Medulla oblongata (tissue), 1 donor: ENCODE measurements around the gene ASAP2.

ENCODE experiments used
- DNase-seq: peaks from one replicate; pipeline ENCODE4 v3.0.0-alpha.2; 2015; ENCODE audit errors: extremely low spot score

Gene ASAP2

DNA sequence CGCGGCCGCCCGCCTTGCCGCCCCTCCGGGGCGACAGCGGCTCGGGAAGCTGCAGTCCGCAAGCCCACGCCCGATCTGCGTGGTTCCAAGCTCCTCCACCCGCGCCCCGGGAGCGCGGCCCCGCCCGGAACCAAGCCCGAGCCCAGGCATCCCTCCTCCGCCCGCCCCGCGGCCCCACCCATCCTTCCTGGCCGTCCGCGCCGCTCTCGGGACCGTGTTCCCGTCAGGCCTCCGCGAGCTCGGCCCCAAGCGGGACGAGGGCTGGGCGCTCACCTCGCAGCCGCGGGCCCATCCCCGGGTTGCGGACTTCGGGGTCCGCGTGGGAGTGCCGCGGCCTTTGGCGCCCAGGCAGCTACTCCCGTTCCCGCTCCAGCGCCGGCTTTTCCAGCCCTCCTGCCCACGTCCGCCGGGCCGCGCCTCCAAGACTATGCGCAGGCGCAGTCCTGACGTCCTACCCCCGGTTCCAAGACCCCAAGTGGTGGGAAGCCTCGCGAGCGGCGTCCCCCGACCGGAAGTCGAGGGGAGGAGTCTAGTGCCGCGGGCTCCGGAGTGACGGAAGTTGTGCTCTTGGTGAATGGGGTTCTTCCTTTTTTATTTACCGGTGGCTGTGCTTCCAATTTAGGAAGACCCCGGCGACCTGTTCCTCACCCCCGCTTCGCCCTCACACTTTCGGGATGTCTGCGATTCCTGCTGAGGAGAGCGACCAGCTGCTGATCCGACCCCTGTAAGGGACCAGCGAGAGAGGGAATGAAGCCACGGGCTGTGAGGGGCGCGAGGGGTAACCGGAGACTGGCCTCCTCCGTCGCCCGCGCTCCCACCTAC is 216.7 kb downstream of the ASAP2 start, which contains the start of the genes CPSF3 and ITGB1BP1:
CPSF3 (plus strand) TSS at position 555 of the 822 bp plus-strand sequence; CDS start at position 675, 120 bp downstream.
ITGB1BP1 (minus strand) TSS at position 429 of the 822 bp plus-strand sequence. CDS start 4,831 bp downstream, outside the sequence.
- peak; percentile 99 for DNase-seq

DNA sequence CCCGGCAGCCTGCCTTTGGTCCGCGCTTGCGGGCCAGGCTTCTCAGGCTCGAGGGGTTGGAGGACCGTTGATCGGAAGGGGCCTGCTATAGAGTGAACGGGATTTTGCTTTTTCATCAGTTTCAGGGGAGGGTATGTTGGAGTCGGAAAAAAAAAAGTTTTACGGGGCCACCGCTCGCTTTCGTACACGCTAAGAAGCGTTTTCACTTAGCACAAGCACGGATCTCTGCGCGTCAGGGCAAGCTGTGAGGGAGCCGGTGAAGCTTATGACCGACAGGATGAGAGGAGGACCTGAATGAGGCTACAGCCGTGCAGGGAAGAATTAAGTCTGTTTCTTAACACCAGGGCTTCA is 217.3 kb downstream of the ASAP2 start:
- DNase-seq = peak; percentile 21

DNA sequence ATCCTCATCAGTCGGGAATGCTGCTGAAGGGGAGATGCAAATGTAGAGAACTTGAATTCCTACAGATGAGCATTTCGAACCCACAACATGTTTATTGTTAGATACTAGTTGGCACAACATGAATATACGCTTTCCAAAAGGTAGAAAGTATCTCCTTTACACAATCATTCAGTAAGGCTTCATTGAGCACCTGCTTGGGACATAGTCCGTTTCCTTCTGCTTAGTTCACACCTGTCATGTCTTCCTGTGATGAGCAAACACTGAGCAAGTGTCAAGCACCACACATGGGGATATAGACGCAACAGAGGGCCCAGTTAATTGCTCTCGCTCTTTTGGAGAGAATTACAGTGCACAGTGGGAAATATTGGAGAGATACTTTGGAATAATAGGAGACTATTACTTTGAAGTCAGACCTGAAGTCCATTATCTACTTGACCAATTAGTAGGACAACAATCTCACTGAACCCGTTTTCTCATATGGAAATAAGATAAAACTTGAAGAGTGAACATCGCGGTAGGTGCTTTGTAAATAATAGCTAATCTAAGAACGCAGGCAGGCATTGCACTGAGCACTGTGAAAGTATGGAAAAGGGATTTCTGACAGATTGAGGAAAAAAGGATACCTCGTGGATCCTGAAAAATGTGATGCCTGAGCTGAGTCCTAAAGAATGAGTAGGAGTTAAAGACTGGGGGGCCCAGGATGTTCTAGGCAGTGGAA is 218.0 kb downstream of the ASAP2 start:
- DNase-seq = no peak

DNA sequence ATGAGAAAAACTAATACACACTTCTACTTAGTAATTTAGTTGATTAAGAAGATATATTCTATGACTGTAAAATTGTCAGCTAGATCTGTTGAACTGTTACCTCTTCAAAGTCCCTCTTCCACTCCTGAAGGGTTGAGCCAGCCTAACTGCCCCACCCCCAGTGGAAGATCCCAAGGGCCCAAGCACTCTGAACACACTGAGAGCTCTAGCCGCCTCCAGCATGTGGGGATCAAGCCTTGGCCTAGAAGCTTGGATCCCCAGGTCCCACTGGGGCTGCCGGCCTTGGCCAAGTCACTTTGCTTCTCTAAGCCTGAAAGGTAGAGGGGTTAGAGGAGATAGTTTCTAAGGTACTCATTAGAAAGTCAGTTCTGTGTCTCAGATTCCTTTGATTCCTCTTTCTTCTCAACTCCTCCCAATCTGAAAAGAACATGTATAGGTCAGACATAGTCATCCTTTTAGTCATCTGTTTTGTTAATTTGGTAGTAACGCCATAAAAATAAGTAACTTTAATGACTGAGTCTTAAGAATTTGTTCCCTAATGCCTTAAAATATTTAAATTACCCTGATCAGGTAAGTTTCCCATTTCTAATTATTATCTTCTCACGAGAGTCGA is 222.5 kb downstream of the ASAP2 start:
- no peak for DNase-seq

DNA sequence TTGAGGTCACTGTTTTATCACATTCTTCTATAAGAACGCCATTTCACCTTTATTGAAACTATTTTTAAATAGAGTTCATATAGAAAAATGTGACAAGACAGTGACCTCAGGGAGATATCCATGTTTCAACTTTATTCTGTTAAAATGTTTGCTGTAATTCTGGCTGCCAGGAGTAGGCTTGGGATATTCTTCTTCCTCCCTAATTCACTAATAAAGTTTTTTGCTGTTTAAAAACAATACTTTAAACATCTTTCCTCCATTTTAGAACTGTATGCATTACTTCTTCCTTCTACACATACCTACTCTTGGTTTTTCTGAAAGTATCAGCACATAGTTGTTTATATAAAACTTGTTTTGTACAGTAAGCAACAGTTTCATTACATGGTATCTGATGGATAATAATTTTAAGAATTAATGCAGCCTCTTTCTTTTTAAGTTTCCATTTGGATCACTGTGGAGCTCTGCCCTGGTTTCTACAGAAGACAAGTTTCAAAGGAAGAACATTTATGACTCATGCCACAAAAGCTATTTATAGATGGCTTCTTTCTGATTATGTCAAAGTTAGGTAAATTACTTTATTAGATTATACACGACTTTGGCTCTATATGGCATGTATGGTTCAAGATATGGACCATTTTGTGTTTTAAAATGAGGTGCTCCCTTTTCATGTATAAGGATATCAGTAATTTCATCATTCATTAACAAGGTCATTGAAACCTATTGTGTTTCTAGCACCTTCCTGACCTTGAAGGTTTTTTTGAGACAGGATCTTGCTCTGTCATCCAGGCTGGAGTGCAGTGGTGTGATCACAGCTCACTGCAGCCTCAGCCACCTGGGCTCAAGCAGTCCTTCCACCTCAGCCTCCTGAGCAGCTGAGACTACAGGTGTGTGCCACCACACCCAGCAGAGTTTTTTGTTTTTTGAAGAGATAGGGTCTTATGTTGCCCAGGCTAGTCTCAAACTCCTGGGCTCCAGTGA is 224.0 kb downstream of the ASAP2 start:
- no peak for DNase-seq

DNA sequence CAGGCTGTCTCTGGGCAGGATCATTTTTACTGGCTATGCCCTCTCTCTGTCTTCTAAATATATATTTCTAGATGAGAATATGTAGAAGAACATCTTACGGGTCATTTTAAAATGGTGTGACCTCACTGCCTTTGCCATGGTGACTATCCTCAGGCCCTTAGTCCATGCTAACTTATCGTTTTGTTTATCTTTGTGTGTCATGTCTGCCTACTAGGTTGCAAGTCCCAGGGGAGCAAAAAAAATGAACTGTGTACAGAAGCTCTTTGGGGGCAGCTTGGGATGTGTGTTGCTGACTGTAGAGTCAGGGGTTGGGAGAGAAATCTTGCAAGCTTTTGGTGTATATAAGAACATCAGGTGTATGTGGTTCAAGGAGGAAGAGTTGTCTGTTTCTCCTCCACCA is 227.9 kb downstream of the ASAP2 start:
- DNase-seq = no peak

DNA sequence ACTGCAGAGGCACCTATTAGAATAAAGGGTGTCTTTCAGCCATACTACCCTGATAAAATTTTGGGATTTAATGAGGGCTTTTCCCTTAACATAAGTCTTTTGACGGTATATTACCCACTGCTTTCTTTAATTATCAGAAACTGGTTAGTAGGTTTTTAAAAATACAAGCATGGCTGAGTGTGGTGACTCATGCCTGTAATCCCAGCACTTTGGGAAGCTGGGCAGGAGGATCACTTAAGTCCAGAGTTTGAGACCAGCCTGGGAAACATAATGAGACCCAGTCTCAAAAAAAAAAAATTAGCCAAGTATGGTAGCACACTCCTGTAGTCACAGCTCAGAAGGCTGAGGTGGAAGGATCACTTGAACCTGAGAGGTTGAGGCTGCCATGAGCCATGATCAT is 232.9 kb downstream of the ASAP2 start:
- DNase-seq = no peak

DNA sequence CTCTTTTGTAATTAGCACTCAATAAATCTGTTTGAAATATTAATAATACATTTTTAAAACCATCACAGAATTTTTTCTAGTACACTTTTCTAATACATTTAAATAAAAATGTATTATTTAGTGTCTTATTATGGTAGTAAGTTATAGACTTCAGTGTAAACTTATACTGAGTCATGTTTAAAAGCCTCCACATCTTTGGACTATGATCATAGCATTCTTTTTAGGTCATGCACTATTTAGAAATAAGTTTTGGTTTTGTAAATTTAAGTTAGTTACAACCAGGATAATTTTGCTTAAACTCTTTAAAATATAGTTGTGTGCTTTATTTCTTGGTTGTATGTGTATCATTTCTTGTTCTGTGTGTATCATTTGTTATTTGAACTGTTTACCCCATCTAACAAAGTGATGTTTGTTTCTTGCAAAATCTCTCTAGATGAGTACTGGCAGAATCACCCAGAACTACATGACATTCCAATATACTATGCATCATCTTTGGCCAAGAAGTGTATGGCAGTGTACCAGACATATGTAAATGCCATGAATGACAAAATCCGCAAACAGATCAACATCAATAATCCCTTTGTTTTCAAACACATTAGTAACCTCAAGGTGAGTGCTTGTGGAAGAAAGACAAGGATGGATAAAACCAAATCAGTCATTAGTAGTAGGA is 233.6 kb downstream of the ASAP2 start:
- peak; percentile 22 for DNase-seq

DNA sequence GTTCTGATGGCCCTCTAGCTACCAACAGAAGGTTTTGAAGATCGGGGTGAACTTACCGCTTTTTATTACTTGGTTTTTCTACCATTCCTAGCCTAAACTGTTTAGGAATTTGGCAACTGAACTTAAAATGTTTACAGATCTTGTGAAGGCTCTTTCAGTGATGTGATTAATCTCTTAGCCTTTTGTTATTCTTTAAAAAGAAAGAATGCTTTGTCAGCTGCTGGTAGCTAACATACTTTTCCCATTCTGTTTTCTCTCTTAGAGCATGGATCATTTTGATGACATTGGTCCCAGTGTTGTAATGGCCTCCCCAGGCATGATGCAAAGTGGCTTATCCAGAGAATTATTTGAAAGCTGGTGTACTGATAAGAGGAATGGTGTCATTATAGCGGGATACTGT is 234.9 kb downstream of the ASAP2 start:
- peak; percentile 30 for DNase-seq

DNA sequence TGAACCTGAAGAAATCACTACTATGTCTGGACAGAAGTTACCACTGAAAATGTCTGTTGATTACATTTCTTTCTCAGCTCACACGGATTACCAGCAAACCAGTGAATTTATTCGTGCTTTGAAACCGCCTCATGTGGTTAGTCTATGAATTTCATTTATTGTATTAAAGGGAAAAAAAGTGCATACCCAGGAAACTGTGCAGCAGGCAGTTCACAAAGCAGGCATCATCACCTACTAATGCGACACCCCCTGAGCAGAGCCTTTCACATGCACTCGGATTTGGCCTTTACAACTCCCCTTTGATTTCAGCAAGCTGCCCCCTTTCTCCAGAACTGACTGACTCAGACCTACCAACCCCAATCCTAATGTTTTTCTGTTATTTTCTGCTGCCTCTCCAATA is 236.9 kb downstream of the ASAP2 start:
- no peak for DNase-seq

DNA sequence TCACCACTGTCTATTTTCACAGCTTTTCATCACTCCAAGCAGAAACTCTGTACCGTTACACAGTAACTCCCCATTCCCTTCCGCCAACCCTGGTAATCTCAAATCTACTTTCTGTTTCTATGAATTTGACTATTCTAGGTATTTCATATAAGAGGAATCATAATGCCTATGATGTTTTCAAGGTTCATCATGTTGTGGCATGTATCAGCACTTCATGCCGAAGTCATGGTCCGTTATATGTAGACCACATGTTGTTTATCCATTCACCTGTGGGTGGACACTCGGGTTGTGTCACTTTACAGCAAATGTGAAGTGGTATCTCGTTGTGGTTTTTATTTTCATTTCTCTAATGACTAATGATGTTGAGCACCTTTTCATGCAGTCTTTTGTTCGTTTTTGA is 238.5 kb downstream of the ASAP2 start:
- no peak for DNase-seq

DNA sequence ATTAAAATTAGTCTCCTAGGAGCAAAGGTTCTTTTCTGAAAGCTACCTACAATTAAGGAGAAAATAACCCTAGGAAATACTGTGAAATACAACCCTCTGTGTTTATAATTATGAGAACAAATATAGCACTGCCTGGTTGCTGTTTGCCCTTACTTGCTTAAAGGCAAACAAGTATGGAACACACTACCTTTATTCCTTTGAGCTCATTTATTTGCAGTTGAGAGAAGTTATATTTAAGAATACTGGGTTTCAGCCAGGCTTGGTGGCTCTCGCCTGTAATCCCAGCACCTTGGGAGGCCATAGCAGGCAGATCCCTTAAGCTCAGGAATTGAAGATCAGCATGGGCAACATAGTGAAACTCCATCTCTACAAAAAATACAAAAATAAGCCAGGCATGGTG is 244.6 kb downstream of the ASAP2 start:
- no peak for DNase-seq
